Measurements from ENCODE around the gene ADA. TPM values are rescaled to one million over a fixed set of nuclear protein-coding genes. Genes with fewer than 3 reads are reported as not detected.

The ADA gene
- total RNA-seq, 1 donor from 2014 or later = 12.6 TPM

DNA sequence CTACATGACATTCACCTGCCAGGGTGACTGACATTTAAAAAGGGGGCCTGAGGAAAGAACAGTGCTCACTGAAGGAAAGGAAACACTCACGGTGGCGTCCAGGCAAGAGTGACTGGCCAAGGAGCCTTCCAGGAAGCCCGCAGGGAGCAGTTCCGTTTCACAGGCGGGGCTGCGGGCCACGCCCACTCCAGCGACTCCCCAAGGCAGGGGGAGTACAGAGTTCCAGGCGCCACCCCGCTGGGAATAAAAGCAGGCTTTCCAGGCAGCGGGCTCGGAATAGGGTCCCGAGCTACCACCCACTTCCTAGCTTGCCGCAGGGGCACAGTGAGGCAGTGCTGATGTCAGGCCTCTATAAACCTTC lies 34.9 kb downstream of the ADA start:
- H3K4me3 ChIP-seq (ENCODE audit: low read depth, low read length) = no peak overlapping the region
- H3K27me3 ChIP-seq (ENCODE audit: control insufficient read depth, insufficient read depth, low read length) = no peaks in the 10 kb centered on the region
- H3K36me3 ChIP-seq (ENCODE audit: control insufficient read depth, insufficient read depth, low read length) = no peaks in the 10 kb centered on the region
- DNase-seq (ENCODE audit: low read depth) = no peak
- TF ChIP-seq, protein P1, sequence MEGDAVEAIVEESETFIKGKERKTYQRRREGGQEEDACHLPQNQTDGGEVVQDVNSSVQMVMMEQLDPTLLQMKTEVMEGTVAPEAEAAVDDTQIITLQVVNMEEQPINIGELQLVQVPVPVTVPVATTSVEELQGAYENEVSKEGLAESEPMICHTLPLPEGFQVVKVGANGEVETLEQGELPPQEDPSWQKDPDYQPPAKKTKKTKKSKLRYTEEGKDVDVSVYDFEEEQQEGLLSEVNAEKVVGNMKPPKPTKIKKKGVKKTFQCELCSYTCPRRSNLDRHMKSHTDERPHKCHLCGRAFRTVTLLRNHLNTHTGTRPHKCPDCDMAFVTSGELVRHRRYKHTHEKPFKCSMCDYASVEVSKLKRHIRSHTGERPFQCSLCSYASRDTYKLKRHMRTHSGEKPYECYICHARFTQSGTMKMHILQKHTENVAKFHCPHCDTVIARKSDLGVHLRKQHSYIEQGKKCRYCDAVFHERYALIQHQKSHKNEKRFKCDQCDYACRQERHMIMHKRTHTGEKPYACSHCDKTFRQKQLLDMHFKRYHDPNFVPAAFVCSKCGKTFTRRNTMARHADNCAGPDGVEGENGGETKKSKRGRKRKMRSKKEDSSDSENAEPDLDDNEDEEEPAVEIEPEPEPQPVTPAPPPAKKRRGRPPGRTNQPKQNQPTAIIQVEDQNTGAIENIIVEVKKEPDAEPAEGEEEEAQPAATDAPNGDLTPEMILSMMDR (IDR thresholded peaks at IDR 0.05; ENCODE audit: insufficient read depth, low read length, severe bottlenecking) = no peak
- no peak for FAIRE-seq

DNA sequence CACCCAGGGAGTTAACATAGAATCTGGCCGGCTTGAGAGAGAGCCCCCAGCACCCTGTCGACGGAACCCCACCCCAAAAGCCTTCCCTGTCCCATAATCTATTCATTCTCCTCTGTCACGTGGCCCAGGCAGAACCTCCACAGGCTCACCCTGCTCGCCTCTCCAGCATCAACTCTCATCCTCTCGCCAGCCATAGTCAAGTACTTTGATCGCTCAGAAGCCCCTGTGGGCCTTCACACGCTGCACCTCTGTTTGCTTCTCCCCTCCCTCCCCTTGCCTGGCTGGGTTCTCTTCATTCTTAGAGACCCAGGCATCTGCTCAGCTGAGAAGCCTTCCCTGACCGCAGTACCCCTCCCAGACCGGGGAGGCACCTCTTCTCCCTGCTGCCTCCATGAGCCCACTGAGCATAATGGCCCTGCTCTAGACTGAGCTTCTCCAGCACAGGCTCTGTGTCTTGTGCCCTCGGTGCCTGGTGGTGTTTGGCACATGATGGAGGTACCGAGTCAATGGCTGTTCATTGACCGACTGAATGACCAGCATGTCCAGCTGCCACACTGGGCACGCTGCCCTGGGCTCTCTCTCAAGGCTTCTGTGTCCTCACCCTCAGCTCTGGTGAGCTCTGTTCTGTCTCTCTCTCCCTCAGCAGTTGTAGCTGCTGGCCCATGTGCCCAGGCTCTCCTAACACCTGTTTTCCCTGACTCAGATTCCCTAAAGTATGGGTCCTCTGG lies 35.5 kb downstream of the ADA start:
- no peak for DNase-seq (ENCODE audit: low read depth)
- Histone ChIP-seq H3K4me3 (ENCODE audit: low read depth, low read length) (no peak overlapping the region), H3K27me3 (ENCODE audit: control insufficient read depth, insufficient read depth, low read length) (no peaks in the 10 kb centered on the region), H3K36me3 (ENCODE audit: control insufficient read depth, insufficient read depth, low read length) (no peaks in the 10 kb centered on the region)
- TF ChIP-seq, protein P1 (IDR thresholded peaks at IDR 0.05; ENCODE audit: insufficient read depth, low read length, severe bottlenecking) = no peak
- FAIRE-seq = no peak

DNA sequence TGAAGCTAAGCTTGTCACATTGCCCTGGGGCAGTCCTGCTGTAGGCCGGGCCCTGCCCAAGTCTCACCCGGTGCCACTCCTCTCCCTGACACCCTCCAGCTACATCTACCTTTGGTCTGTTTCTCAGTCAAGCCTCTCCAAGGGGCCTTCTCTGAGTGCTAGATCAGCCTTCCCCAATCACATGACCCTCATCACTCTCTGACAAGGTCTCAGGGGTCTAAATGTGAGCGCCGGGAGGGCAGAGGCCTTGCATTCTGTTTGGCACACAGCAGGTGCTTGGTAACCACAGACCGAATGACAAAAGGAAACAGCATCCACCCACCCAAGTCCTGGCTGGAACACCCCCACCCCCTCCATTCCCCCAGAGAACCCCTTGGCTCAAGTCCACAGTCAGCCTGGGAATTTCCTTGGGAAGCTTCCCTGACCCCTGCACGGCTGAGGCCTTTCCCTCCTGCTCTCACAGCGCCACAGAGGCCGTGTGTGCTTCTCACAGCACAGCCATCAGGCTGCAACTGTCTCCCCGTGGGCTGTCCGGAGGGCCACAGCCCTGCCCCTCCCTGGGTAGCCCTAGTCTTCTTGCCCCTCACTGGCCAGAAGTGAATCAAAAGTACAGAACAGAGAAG lies 36.2 kb downstream of the ADA start:
- Histone ChIP-seq H3K36me3 (ENCODE audit: control insufficient read depth, insufficient read depth, low read length) (no peaks in the 10 kb centered on the region), H3K27me3 (ENCODE audit: control insufficient read depth, insufficient read depth, low read length) (no peaks in the 10 kb centered on the region), H3K4me3 (ENCODE audit: low read depth, low read length) (no peak overlapping the region)
- TF ChIP-seq, protein P1 (IDR thresholded peaks at IDR 0.05; ENCODE audit: insufficient read depth, low read length, severe bottlenecking) = no peak
- FAIRE-seq = no peak
- no peak for DNase-seq (ENCODE audit: low read depth)

DNA sequence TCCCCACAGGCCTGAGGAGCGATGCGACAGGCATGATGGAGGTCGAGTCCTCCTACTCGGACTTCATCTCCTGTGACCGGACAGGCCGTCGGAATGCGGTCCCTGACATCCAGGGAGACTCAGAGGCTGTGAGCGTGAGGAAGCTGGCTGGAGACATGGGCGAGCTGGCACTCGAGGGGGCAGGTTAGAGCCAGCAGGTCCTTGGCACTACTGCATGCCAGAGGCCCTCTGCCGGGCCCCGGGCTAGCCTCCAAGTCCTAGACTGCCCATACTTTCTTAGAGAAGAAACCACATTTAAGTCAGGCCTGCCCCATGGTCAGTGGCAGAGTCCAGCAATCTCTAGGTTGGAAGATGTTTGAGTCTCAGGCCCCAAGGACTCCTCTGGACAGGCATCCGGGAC lies 37.0 kb downstream of the ADA start:
- H3K4me3 ChIP-seq (ENCODE audit: low read depth, low read length) = no peak overlapping the region
- H3K27me3 ChIP-seq (ENCODE audit: control insufficient read depth, insufficient read depth, low read length) = no peaks in the 10 kb centered on the region
- TF ChIP-seq, protein P1 (IDR thresholded peaks at IDR 0.05; ENCODE audit: insufficient read depth, low read length, severe bottlenecking) = no peak
- no peak for FAIRE-seq
- H3K36me3 ChIP-seq (ENCODE audit: control insufficient read depth, insufficient read depth, low read length) = no peaks in the 10 kb centered on the region
- no peak for DNase-seq (ENCODE audit: low read depth)

DNA sequence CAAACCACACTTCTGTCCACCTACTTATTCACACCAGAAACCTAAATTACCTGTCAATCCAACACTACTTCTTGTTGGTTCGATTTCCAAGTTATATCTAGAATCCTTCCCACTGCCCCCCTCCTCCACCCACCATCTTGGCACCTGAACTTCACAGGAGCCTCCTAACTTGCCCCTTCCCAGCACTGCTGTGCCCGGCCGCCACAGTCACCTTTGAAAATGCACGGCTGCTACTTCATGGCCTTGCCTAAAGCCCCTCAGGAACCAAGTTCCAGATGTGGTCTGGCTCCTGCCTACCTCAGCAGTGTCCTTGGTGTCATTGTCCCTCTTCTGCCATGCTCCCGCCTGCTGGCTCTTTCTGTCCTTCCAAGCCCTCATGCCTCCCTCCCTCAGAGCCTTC lies 37.9 kb downstream of the ADA start:
- FAIRE-seq (no peak), DNase-seq (ENCODE audit: low read depth) (no peak)
- Histone ChIP-seq H3K36me3 (ENCODE audit: control insufficient read depth, insufficient read depth, low read length) (no peaks in the 10 kb centered on the region), H3K27me3 (ENCODE audit: control insufficient read depth, insufficient read depth, low read length) (no peaks in the 10 kb centered on the region), H3K4me3 (ENCODE audit: low read depth, low read length) (no peak overlapping the region)
- TF ChIP-seq, protein P1 (IDR thresholded peaks at IDR 0.05; ENCODE audit: insufficient read depth, low read length, severe bottlenecking) = no peak

All from bronchial epithelial cell (primary cell).